ENCODE measurements around the gene TMEM184B. TPM values are rescaled to one million over a fixed set of nuclear protein-coding genes. Genes with fewer than 3 reads are reported as not detected.
A peak's percentile ranks its signal among the peaks of the same experiment; 100 is the strongest.
"Not testable (repeated sequence)": the region's sequence is repeated elsewhere in the genome, so short reads cannot be mapped to it uniquely, and the experiment has no call there.

Gene TMEM184B
- total and polyA plus RNA-seq, 10 of the 15 experiments (the other 5 are each of a cell fraction or from before 2014, with no cell fraction given) = 0.56 to 22.4 (median 7.9) TPM

DNA sequence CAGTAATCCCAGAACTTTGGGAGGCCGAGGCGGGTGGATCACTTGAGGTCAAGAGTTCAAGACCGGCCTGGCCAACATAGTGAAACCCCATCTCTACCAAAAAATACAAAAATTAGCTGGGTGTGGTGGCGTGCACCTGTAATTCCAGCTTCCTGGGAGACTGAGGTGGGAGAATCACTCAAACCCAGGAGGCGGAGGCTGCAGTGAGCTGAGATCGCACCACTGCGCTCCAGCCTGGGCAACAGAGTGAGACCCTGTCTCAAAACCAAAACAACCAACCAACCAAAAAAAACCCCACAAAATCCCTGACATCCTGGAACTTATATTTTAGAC lies 94.2 kb downstream of the TMEM184B start:
- ATAC-seq; H4K20me1 ChIP-seq (ENCODE audit: control insufficient read depth, insufficient read depth); H3K27me3 ChIP-seq (replicated peaks in 1 of 2; ENCODE audit: control insufficient read depth in 2 of 2, insufficient read depth in 2 of 2, low read length in 1 of 2); DNase-seq (ENCODE audit: low read depth, low spot score); H3K4me3 ChIP-seq; FAIRE-seq; in situ Hi-C loops (cut with MboI); H3K4me2 ChIP-seq (ENCODE audit: control insufficient read depth, insufficient read depth); H3K36me3 ChIP-seq (ENCODE audit: control insufficient read depth in 2 of 2, insufficient read depth in 2 of 2, low read length in 1 of 2); H3K9ac ChIP-seq (ENCODE audit: control insufficient read depth, insufficient read depth, low read length); BruUV-seq (replicated peaks); H2AFZ ChIP-seq (ENCODE audit: control insufficient read depth, low read depth, low read length); H3K9me3 ChIP-seq (replicated peaks; ENCODE audit: control insufficient read depth, insufficient read depth, low read length): not testable (repeated sequence)
- peak overlapping the region; percentile 35; the same call in 1 of the 2 replicates for H3K27ac ChIP-seq (ENCODE audit: control insufficient read depth, insufficient read depth)
- POLR2A ChIA-PET = interaction anchor here (1.2 to 6.3 kb wide), 3 partner anchors 25 to 64 kb away, joined by 3 to 69 read pairs (median 7); partner anchors contain the start of gene MAFF
- CTCF ChIA-PET = interaction anchor here (0.8 to 5.1 kb wide), 4 partner anchors 17 to 82 kb away, joined by 4 to 23 read pairs (median 6); partner anchors contain the start of gene MAFF
- intact Hi-C loops (cut with micrococcal nuclease; ENCODE audit: unreplicated experiment) = loop anchor here (5.0 kb wide), 1 partner anchor 34 kb away; no protein-coding TSS in a partner anchor
- SMC1A ChIA-PET (ENCODE audit: uncharacterized antibody, unreplicated experiment) = interaction anchor here (0.6 to 2.4 kb wide), 10 partner anchors 12 to 126 kb away, joined by 3 to 9 read pairs (median 3); no protein-coding TSS in a partner anchor
- peaks cover 28% of the 10 kb centered on the region for H3K79me2 ChIP-seq (ENCODE audit: control insufficient read depth, insufficient read depth, low read length)
- RAD21 ChIA-PET (ENCODE audit: unreplicated experiment) = interaction anchor here (0.8 to 2.3 kb wide), 5 partner anchors 23 to 127 kb away, joined by 3 to 9 read pairs (median 4); partner anchors contain the start of gene MAFF
- peaks cover 52% of the 10 kb centered on the region for H3K4me1 ChIP-seq (ENCODE audit: control insufficient read depth, insufficient read depth, low read length)
- 96% methylated on average over 7 of the region's 7 CpGs for WGBS (ENCODE audit: insufficient coverage, insufficient replicate concordance, low lambda C conversion rate, missing lambda C conversion rate)

DNA sequence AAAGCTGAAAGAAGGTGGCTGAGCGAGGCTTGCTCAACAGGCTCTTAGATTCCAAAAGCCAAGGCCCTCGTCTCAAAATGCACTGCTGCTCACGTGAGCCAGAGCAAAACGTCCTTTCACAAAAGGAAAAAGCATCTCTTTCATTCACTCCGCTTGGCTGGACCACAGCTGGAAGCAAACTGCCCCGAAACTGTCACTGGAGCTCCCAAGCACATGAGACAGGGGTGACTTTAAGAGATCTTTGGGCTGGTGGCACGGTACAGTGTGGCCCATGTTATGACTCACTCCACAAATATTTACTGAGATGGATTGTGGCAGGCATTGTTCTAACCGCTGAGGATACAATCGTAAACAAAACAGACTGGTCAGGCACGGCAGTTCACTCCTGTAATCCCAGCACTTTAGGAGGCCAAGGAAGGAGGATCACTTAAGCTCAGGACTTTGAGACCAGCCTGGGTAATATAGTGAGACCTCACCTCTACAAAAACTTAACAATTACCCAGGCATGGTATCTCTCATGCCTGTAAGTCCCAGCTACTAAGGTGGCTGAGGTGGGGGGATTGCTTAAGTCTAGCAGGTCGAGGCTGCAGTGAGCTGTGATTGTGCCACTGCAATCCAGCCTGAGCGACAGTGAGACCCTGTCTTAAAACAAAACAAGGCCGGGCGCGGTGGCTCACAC lies 94.7 kb downstream of the TMEM184B start:
- ChIA-PET CTCF (interaction anchor here (5.1 kb wide), 1 partner anchor 25 kb away, joined by 23 read pairs; the partner anchor contains the start of gene MAFF), SMC1A (ENCODE audit: uncharacterized antibody, unreplicated experiment) (interaction anchor here (0.7 to 2.4 kb wide), 6 partner anchors 11 to 125 kb away, joined by 3 to 9 read pairs (median 4); no protein-coding TSS in a partner anchor)
- 89% methylated on average over 14 of the region's 15 CpGs for WGBS (ENCODE audit: insufficient coverage, insufficient replicate concordance, low lambda C conversion rate, missing lambda C conversion rate)
- TF ChIP-seq MEF2B (IDR thresholded peaks at IDR 0.05; ENCODE audit: partially characterized antibody, poor library complexity, severe bottlenecking) (no peak), BHLHE40 (IDR thresholded peaks at IDR 0.05; ENCODE audit: borderline replicate concordance in 1 of 2, low read depth in 2 of 2, low read length in 1 of 2) (peak in 1 of 2 experiments; percentile 41; a peak in 2 of 4 replicates), NRF1 (conservative IDR thresholded peaks at IDR 0.05; ENCODE audit: low read depth, low read length) (no peak), IKZF2 (IDR thresholded peaks at IDR 0.05) (no peak), NFYB (IDR thresholded peaks at IDR 0.05; ENCODE audit: insufficient read depth, low read depth, low read length) (no peak), KLF5 (IDR thresholded peaks at IDR 0.05; ENCODE audit: partially characterized antibody) (no peak)
- TF ChIP-seq, protein P1, sequence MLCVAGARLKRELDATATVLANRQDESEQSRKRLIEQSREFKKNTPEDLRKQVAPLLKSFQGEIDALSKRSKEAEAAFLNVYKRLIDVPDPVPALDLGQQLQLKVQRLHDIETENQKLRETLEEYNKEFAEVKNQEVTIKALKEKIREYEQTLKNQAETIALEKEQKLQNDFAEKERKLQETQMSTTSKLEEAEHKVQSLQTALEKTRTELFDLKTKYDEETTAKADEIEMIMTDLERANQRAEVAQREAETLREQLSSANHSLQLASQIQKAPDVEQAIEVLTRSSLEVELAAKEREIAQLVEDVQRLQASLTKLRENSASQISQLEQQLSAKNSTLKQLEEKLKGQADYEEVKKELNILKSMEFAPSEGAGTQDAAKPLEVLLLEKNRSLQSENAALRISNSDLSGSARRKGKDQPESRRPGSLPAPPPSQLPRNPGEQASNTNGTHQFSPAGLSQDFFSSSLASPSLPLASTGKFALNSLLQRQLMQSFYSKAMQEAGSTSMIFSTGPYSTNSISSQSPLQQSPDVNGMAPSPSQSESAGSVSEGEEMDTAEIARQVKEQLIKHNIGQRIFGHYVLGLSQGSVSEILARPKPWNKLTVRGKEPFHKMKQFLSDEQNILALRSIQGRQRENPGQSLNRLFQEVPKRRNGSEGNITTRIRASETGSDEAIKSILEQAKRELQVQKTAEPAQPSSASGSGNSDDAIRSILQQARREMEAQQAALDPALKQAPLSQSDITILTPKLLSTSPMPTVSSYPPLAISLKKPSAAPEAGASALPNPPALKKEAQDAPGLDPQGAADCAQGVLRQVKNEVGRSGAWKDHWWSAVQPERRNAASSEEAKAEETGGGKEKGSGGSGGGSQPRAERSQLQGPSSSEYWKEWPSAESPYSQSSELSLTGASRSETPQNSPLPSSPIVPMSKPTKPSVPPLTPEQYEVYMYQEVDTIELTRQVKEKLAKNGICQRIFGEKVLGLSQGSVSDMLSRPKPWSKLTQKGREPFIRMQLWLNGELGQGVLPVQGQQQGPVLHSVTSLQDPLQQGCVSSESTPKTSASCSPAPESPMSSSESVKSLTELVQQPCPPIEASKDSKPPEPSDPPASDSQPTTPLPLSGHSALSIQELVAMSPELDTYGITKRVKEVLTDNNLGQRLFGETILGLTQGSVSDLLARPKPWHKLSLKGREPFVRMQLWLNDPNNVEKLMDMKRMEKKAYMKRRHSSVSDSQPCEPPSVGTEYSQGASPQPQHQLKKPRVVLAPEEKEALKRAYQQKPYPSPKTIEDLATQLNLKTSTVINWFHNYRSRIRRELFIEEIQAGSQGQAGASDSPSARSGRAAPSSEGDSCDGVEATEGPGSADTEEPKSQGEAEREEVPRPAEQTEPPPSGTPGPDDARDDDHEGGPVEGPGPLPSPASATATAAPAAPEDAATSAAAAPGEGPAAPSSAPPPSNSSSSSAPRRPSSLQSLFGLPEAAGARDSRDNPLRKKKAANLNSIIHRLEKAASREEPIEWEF (IDR thresholded peaks at IDR 0.05; ENCODE audit: insufficient replicate concordance, low read depth, low read length) = no peak

More for the DNA sequence above, 94.7 kb downstream of the TMEM184B start:
- intact Hi-C loops (cut with micrococcal nuclease; ENCODE audit: unreplicated experiment) = loop anchor here (5.0 kb wide), 1 partner anchor 34 kb away; no protein-coding TSS in a partner anchor
- Histone ChIP-seq H4K20me1 (ENCODE audit: control insufficient read depth, insufficient read depth) (no peaks in the 10 kb centered on the region), H3K27ac (ENCODE audit: control insufficient read depth, insufficient read depth) (peak overlapping the region; percentile 35), H3K9me3 (replicated peaks; ENCODE audit: control insufficient read depth, insufficient read depth, low read length) (no peaks in the 10 kb centered on the region), H3K4me1 (ENCODE audit: control insufficient read depth, insufficient read depth, low read length) (peaks cover 52% of the 10 kb centered on the region), H2AFZ (ENCODE audit: control insufficient read depth, low read depth, low read length) (no peak overlapping the region), H3K79me2 (ENCODE audit: control insufficient read depth, insufficient read depth, low read length) (peaks cover 28% of the 10 kb centered on the region), H3K4me2 (ENCODE audit: control insufficient read depth, insufficient read depth) (no peak overlapping the region), H3K27me3 (replicated peaks in 1 of 2; ENCODE audit: control insufficient read depth in 2 of 2, insufficient read depth in 2 of 2, low read length in 1 of 2) (no peaks in the 10 kb centered on the region), H3K9ac (ENCODE audit: control insufficient read depth, insufficient read depth, low read length) (no peak overlapping the region), H3K36me3 (ENCODE audit: control insufficient read depth in 2 of 2, insufficient read depth in 2 of 2, low read length in 1 of 2) (no peaks in the 10 kb centered on the region), H3K4me3 (no peak overlapping the region)
- DNase-seq (ENCODE audit: low read depth, low spot score) (no peak), FAIRE-seq (no peak), ATAC-seq (peak; percentile 7; the same call in 2 of the 3 replicates)
- BruUV-seq (replicated peaks) = no TSS peak
- RAD21 ChIA-PET (ENCODE audit: unreplicated experiment) = interaction anchor here (0.8 to 2.3 kb wide), 6 partner anchors 23 to 128 kb away, joined by 3 to 9 read pairs (median 4); partner anchors contain the start of gene MAFF
- in situ Hi-C loops (cut with MboI) = no loop called here
- POLR2A ChIA-PET = interaction anchor here (0.7 to 6.3 kb wide), 6 partner anchors 21 to 723 kb away, joined by 3 to 69 read pairs (median 4); partner anchors contain the start of gene MAFF

All from GM12878 (cell line).